GM18870 (cell line): ENCODE data around the gene AIMP1.
"Not testable (repeated sequence)": the region's sequence is repeated elsewhere in the genome, so short reads cannot be mapped to it uniquely, and the experiment has no call there.

Experiments
- ATAC-seq: cut with Tn5 transposase; IDR thresholded peaks from one replicate; pipeline ENCODE4 v1.9.1; 2021; ENCODE audit warnings: moderate library complexity; ENCODE audit not compliant: unreplicated experiment

The AIMP1 gene

GRCh38 chr4:106344647-106344970, 28.3 kb downstream of the AIMP1 start:
- ATAC-seq, result no peak

DNA sequence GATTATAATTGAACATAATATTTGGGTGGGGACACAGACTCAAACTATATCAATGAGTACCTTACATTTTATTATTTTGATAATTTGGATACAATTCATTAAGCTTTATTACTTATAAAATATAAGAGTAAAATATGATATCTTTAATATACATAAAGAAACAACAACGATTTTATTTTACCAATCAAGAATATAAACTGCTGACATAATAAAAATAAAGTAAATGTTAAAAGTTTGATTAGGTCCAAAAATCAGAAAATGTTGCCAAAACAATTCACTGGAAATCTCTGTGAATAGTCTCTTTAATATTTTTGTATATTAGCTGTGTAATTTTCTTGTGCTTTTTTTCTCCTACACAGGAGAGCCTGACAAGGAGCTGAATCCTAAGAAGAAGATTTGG, 30.8 kb downstream of the AIMP1 start:
- ATAC-seq, result no peak

DNA sequence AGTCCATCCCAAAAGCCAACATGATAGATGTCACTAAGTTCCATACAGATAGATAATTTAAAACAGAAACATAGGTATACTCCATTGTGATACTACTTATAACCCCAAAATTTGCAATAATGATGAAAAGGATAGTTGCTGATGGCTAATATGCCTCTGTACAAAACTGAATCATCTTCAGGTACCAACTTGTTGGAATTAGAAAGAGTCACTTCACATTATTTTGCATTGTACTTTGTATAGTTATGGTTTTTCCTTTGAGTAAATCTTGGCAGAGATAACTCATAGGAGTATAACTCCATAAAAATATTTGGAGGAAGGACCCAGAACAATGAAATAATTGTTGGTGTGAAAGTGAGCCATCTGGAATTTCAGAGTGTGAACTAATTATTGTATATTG, 34.7 kb downstream of the AIMP1 start:
- ATAC-seq, result no peak

GRCh38 chr4:106353786-106354185, 37.4 kb downstream of the AIMP1 start:
- ATAC-seq, result no peak

DNA sequence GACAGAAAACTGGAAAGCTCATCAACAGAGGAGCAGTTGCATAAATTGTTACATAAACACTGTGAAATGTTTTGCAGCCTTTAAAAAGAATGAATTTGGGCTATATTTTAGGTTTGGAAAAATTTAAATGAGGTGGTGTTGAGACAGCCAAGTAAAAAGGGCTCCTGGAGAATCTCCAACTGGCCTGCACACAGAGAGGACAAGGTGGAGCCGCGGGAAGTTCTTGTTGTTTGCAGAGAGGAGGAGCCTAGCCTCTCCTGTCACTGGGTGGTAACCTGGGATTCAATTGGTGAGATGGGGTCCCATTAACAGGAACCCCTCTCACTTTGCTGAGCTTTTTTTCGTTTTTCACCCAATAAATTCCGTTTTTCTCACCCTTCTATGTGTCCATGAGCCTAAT, 38.8 kb downstream of the AIMP1 start:
- no peak for ATAC-seq

DNA sequence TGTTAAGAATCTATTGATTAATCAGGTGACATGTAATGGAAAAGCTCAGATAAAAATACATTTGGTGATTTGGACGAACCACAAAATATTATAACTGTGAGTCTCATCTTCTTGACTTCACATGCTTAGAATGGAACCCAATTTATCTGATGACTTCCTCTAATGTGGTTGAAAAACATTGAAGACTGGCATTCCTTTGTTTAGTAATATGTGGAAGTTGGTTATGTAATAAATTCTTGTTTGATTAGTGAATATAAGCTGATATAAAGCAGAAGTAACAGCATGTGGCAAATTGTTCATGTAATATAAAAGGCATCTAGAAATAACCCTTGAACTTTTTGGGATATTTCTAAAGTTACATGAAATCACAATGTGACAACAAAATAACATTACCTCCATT, 42.5 kb downstream of the AIMP1 start:
- no peak for ATAC-seq

DNA sequence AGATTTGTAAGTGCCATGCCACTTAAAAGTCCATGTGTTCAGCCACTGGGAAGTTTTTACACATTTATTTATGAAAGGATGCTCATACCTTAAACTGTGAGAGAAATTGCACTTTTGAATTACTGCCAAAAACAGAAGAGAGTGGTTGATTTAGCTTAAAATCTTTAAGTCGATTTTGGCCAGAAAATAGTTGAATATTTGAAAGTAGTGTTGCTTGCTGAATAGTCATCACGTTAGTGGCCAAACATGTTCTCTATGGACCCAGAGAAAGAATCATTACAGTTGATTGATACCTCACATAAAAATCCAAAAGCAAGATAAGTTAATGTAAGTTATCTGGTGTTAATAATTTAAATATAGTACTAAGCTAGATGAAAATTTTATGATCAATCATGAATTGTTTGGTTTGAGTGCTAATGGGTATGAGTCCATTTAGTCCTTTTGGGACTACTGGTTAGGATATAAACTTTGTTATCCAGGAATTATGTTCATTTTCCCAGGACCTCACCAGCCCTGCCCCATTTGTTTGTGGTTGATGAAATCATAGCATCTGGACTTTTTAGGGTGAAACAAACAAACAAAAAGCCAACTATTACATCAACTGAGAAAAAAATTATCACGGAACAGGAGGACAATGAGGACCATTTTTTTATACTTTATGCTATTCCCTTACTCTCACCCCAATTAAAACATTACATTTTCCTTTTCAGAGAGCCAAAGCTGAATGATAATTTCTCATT, 45.9 kb downstream of the AIMP1 start:
- ATAC-seq, result no peak

GRCh38 chr4:106364282-106364681, 47.9 kb downstream of the AIMP1 start:
- ATAC-seq, result no peak

GRCh38 chr4:106365613-106366012, 49.3 kb downstream of the AIMP1 start:
- no peak for ATAC-seq

- no peak for ATAC-seq
Observed at GRCh38 chr4:106366026-106366425, 49.7 kb downstream of the AIMP1 start.

- ATAC-seq, result no peak
Observed at GRCh38 chr4:106367072-106367471, 50.7 kb downstream of the AIMP1 start.

GRCh38 chr4:106368678-106369077, 52.3 kb downstream of the AIMP1 start, which contains the start of gene GIMD1:
TSS of gene GIMD1 (minus strand) at chr4:106368778. CDS start at chr4:106367435, 1,343 bp downstream.
- no peak for ATAC-seq

GRCh38 chr4:106369456-106370060, 53.2 kb downstream of the AIMP1 start:
- no peak for ATAC-seq

GRCh38 chr4:106370214-106370613, 53.9 kb downstream of the AIMP1 start:
- no peak for ATAC-seq

- ATAC-seq, result no peak
Observed at GRCh38 chr4:106371161-106371560, 54.8 kb downstream of the AIMP1 start.

DNA sequence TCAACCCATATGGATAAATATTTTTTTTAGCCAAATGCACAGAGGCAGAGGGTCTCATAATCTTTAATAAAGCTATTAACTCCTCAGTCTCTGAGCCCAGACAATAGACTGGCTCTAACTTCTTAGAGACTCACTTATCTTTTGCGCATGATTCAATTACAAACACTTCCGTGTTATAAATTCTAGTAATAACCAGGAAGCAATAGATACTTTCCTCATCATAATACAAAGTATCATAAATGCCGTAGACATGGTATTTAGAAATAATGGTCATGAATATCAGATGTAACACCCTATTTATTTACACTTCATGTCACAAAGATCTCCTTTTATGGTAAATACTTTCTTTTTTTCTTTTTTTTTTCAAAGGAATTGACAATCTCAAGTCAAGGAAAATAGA, 56.7 kb downstream of the AIMP1 start:
- no peak for ATAC-seq

DNA sequence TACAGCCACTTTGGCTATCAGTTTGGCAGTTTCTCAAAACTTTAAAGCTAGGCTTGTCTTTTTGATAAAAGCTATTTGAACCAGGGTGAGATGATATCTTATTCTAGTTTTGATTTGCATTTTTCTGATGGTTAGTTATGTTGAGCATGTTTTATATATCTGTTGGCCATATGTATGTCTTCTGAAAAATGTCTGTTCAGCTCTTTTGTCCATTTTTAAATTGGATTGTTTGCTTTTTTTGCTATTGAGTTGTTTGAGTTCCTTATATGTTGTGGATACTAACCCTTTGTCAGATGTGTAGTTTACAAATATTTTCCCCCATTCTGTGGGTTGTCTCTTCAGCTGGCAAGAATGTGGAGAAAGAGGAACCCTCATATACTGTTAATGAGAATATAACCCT, 63.8 kb downstream of the AIMP1 start:
- no peak for ATAC-seq

GRCh38 chr4:106384878-106385277, 68.5 kb downstream of the AIMP1 start:
- no peak for ATAC-seq

DNA sequence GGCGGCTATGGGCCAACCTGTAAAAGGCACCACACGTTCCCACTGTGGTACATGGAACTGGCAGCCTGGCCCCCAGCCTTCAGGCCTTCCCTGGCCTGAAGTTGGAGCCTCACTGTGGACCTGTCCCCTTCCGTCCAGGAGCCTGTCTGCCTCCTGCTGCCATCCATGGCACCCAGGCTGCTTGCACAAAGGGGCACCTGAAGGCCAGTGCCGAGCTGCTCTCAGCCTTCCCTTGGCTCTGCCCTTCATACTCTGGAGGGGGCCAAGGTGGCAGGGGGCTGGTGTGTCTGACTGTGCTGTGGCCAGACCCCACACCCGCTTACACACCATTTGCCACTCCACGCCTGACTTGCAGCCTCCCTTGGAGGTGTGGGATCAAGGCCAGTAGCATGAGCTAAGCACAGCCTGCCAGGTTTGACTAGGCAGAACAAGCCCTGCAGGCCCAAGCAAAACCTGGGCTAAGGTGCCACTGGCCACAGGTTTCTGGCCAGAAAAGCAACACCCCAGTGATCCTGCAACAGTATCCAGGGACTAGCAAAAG, 69.6 kb downstream of the AIMP1 start:
- no peak for ATAC-seq

DNA sequence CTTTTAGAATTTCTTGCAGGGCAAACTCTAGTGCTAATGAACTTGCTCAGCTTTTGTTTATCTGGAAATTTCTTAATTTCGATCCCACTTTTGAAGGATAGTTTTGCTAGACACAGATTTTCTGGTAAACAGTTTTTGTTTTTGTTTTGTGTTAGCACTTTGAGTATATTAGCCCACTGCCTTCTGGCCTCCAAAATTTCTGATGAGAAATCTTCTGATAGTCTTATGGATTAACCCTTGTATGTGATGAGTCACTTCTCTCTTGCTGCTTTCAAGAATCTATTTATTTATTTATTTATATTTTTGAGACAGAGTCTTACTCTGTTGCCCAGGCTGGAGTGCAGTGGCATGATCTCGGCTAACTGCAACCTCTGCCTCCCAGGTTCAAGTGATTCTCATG, 79.2 kb downstream of the AIMP1 start:
- ATAC-seq, result no peak

DNA sequence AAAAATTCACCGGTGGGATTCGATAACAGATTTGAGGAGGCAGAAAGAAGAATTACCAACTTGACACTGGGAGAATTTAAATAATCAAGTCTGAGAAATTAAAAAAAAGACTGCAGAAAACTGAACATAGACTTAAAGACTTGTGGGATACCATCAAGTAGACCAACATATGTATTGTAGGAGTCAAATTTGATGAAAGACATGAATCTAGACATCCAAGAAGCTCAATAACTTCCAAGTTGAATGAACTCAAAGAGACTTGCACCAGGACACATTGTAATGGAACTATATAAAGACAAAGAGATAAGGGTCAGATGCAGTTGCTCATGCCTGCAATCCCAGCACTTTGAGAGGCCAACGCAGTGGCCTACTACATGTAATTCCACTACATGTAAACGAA, 82.5 kb downstream of the AIMP1 start:
- not testable (repeated sequence) for ATAC-seq
